Panc1 (cell line): Measurements from ENCODE around the gene SLC4A2. TPM values are rescaled to one million over a fixed set of nuclear protein-coding genes. Genes with fewer than 3 reads are reported as not detected.
A peak's percentile ranks its signal among the peaks of the same experiment; 100 is the strongest.

Experiments used
- ATAC-seq: fragments of 200-7000 bp; cut with Tn5 transposase; 2 replicates; pipeline ENCODE4 v1.9.1; 2020; ENCODE audit warnings: mild to moderate bottlenecking, moderate library complexity
- BruUV-seq: library from RNA; stranded (reverse); fragments of 400-500 nt; replicated peaks from 2 replicates; lab custom pipeline; 2021; lab: Mats Ljungman, UMichigan
- CTCF ChIA-PET: fragments of 300-600 bp; sonication (Branson Sonifier 250); formaldehyde crosslinking; loops from one replicate; lab custom pipeline; 2022; ENCODE audit warnings: antibody characterized with exemption; lab: Charles Lee
- POLR2A ChIA-PET: fragments of 300-600 bp; sonication (Branson Sonifier 250); formaldehyde crosslinking; loops from one replicate; lab custom pipeline; 2022; ENCODE audit warnings: antibody characterized with exemption; lab: Charles Lee
- DNase-seq: peaks from one replicate; pipeline ENCODE4 v3.0.0-alpha.2; 2010; ENCODE audit warnings: low read depth, low spot score
- H3K27ac ChIP-seq: 2 replicates; pipeline ENCODE4 v1.5.1; 2011; ENCODE audit warnings: mild to moderate bottlenecking, low read length, inconsistent platforms
- H3K27me3 ChIP-seq: fragments of 200-500 bp; sonication (Bioruptor generic); 2 replicates; pipeline ENCODE4 v1.6.0; 2014; ENCODE audit warnings: low read length, inconsistent platforms; ENCODE audit not compliant: control insufficient read depth, insufficient read depth
- H3K36me3 ChIP-seq: fragments of 200-500 bp; sonication (Bioruptor generic); 2 replicates; pipeline ENCODE4 v1.5.1; 2014; ENCODE audit warnings: inconsistent platforms, mild to moderate bottlenecking, low read length, moderate library complexity; ENCODE audit not compliant: control insufficient read depth, insufficient read depth
- H3K4me1 ChIP-seq: 2 replicates; pipeline ENCODE4 v1.5.1; 2011; ENCODE audit warnings: inconsistent platforms, mild to moderate bottlenecking, low read length, moderate library complexity; ENCODE audit not compliant: control insufficient read depth, insufficient read depth
- H3K4me3 ChIP-seq, 2 experiments: 2 replicates each; pipeline ENCODE4 v1.5.1; 2011 to 2012; ENCODE audit warnings: low read depth in 2 of 2, low read length in 2 of 2, mild to moderate bottlenecking in 2 of 2, inconsistent platforms in 1 of 2, moderate library complexity in 1 of 2
- H3K9me3 ChIP-seq: fragments of 200-500 bp; sonication (Bioruptor generic); 2 replicates; pipeline ENCODE4 v1.5.1; 2014; ENCODE audit warnings: low read depth, mild to moderate bottlenecking, inconsistent platforms, low read length, moderate library complexity; ENCODE audit not compliant: control insufficient read depth, insufficient read depth
- CTCF ChIP-seq: fragments of 450-650 bp; IDR thresholded peaks from 2 replicates; pipeline ENCODE4 v1.5.1; 2017; ENCODE audit warnings: mild to moderate bottlenecking
- POLR2AphosphoS5 ChIP-seq: IDR thresholded peaks from 2 replicates; pipeline ENCODE4 v1.6.1; 2012; ENCODE audit warnings: mild to moderate bottlenecking, low read depth, low read length, moderate library complexity
- SIN3A ChIP-seq: IDR thresholded peaks from 2 replicates; pipeline ENCODE4 v1.6.1; 2012; ENCODE audit warnings: low read depth, mild to moderate bottlenecking, low read length, moderate library complexity, borderline replicate concordance; ENCODE audit not compliant: insufficient read depth
- TCF7L2 ChIP-seq: IDR thresholded peaks from 2 replicates; pipeline ENCODE4 v1.6.1; 2011; ENCODE audit warnings: mild to moderate bottlenecking, low read depth, low read length, inconsistent platforms
- in situ Hi-C: cut with HindIII; loops from 2 replicates; pipeline ENCODE4 v1.10.0; 2016; ENCODE audit warnings: low sequenced_read_pairs, low pct_unique_long_range_greater_than_20kb
- intact Hi-C: fragments of 100-400 bp; cut with micrococcal nuclease; formaldehyde crosslinking; loops from one replicate; pipeline ENCODE4 v1.10.0; 2022; ENCODE audit not compliant: unreplicated experiment
- total RNA-seq: library from RNA; stranded (reverse); gene quantifications from one replicate; pipeline ENCODE4 v1.2.1, GENCODE V29; 2021; ENCODE audit not compliant: unreplicated experiment
- TF ChIP-seq, protein P1 (sequence below), 2 experiments: IDR thresholded peaks; 2 replicates each; pipeline ENCODE4 v1.6.1; 2011 to 2012; ENCODE audit warnings: low read depth in 2 of 2, control low read depth in 1 of 2, low read length in 1 of 2, mild to moderate bottlenecking in 1 of 2, moderate library complexity in 1 of 2; ENCODE audit not compliant: insufficient read depth in 1 of 2

Gene SLC4A2
- total RNA-seq, 1 experiment from 2014 or later: 580 TPM

GRCh38 chr7:151109094-151110048, 50.0 kb downstream of the SLC4A2 start:
- Histone ChIP-seq H3K9me3 (no peaks in the 10 kb centered on the region), H3K27ac (no peak overlapping the region), H3K4me3 (no peak overlapping the region), H3K27me3 (no peaks in the 10 kb centered on the region), H3K4me1 (peaks cover 14% of the 10 kb centered on the region), H3K36me3 (no peaks in the 10 kb centered on the region)
- CTCF ChIA-PET: interaction anchor here (0.6 to 0.7 kb wide), 3 partner anchors 8 to 130 kb away, joined by 4 to 8 read pairs (median 4); no protein-coding TSS in a partner anchor
- TF ChIP-seq TCF7L2 (no peak), POLR2AphosphoS5 (no peak), SIN3A (no peak), CTCF (no peak)
- TF ChIP-seq, protein P1, sequence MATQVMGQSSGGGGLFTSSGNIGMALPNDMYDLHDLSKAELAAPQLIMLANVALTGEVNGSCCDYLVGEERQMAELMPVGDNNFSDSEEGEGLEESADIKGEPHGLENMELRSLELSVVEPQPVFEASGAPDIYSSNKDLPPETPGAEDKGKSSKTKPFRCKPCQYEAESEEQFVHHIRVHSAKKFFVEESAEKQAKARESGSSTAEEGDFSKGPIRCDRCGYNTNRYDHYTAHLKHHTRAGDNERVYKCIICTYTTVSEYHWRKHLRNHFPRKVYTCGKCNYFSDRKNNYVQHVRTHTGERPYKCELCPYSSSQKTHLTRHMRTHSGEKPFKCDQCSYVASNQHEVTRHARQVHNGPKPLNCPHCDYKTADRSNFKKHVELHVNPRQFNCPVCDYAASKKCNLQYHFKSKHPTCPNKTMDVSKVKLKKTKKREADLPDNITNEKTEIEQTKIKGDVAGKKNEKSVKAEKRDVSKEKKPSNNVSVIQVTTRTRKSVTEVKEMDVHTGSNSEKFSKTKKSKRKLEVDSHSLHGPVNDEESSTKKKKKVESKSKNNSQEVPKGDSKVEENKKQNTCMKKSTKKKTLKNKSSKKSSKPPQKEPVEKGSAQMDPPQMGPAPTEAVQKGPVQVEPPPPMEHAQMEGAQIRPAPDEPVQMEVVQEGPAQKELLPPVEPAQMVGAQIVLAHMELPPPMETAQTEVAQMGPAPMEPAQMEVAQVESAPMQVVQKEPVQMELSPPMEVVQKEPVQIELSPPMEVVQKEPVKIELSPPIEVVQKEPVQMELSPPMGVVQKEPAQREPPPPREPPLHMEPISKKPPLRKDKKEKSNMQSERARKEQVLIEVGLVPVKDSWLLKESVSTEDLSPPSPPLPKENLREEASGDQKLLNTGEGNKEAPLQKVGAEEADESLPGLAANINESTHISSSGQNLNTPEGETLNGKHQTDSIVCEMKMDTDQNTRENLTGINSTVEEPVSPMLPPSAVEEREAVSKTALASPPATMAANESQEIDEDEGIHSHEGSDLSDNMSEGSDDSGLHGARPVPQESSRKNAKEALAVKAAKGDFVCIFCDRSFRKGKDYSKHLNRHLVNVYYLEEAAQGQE (IDR thresholded peaks at IDR 0.05; ENCODE audit: insufficient read depth in 1 of 2, low read depth in 2 of 2, low read length in 1 of 2): no peak
- ATAC-seq (no peak), DNase-seq (no peak)
- POLR2A ChIA-PET: no interaction called here
- in situ Hi-C loops: no loop called here
- no TSS peak for BruUV-seq
- intact Hi-C loops: loop anchor here (2.0 to 5.0 kb wide), 3 partner anchors 32 to 212 kb away; no protein-coding TSS in a partner anchor

- no peaks in the 10 kb centered on the region for H3K9me3 ChIP-seq
- H3K27me3 ChIP-seq: no peaks in the 10 kb centered on the region
- H3K27ac ChIP-seq: no peak overlapping the region
- intact Hi-C loops (loop anchor here (2.0 to 5.0 kb wide), 3 partner anchors 33 to 213 kb away; no protein-coding TSS in a partner anchor), in situ Hi-C loops (no loop called here)
- ChIA-PET CTCF (interaction anchor here (0.7 to 1.7 kb wide), 2 partner anchors 34 to 82 kb away, joined by 3 to 7 read pairs; partner anchors contain the start of gene ABCB8), POLR2A (interaction anchor here (0.6 kb wide), 1 partner anchor 28 kb away, joined by 3 read pairs; no protein-coding TSS in a partner anchor)
- BruUV-seq: no TSS peak
- H3K4me1 ChIP-seq: peaks cover 14% of the 10 kb centered on the region
- TF ChIP-seq SIN3A (no peak), POLR2AphosphoS5 (no peak), TCF7L2 (no peak)
- TF ChIP-seq, protein P1 (IDR thresholded peaks at IDR 0.05; ENCODE audit: insufficient read depth in 1 of 2, low read depth in 2 of 2, low read length in 1 of 2): no peak
- H3K36me3 ChIP-seq: no peaks in the 10 kb centered on the region
- no peak for DNase-seq
- ATAC-seq: 0 out of 2 replicates have a peak, but pooled peaks have one; percentile 1
- no peak overlapping the region for H3K4me3 ChIP-seq
These were observed 51.0 kb downstream of the SLC4A2 start for GRCh38 chr7:151110236-151110940.
